ENCODE measurements around the gene EMCN. TPM values are rescaled to one million over a fixed set of nuclear protein-coding genes. Genes with fewer than 3 reads are reported as not detected.

EMCN gene
- polyA plus RNA-seq, 2 of the 4 experiments (the other 2 are of a cell fraction) = not detected

DNA sequence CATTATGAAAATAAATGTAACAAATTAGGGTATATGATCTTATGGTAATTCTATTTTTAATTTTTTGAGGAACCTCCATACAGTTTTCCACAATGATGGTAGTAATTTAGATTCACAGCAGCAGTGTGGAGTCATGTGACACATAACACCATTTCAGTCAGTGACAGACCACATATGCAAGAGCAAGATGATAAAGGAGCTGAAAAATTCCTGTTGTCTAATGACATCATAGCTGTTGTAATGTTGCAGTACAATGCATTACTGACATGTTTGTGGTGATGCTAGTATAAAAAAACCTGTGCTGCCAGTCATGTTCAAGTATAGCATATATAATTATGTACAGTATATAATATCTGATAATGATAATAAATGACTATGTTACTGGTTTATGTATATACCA lies 28.5 kb downstream of the EMCN start:
- Histone ChIP-seq H3K9me3 (no peaks in the 10 kb centered on the region), H3K4me3 (no peak overlapping the region), H3K4me1 (peaks cover 3% of the 10 kb centered on the region; the same call in 1 of the 3 replicates), H3K4me2 (no peak overlapping the region), H3K27ac (no peak overlapping the region)
- ChIA-PET CTCF (interaction anchor here (0.7 kb wide), 1 partner anchor 64 kb away, joined by 3 read pairs; no protein-coding TSS in a partner anchor), POLR2A (no interaction called here)
- TF ChIP-seq CEBPB (IDR thresholded peaks at IDR 0.05) = no peak
- TF ChIP-seq, protein P1, sequence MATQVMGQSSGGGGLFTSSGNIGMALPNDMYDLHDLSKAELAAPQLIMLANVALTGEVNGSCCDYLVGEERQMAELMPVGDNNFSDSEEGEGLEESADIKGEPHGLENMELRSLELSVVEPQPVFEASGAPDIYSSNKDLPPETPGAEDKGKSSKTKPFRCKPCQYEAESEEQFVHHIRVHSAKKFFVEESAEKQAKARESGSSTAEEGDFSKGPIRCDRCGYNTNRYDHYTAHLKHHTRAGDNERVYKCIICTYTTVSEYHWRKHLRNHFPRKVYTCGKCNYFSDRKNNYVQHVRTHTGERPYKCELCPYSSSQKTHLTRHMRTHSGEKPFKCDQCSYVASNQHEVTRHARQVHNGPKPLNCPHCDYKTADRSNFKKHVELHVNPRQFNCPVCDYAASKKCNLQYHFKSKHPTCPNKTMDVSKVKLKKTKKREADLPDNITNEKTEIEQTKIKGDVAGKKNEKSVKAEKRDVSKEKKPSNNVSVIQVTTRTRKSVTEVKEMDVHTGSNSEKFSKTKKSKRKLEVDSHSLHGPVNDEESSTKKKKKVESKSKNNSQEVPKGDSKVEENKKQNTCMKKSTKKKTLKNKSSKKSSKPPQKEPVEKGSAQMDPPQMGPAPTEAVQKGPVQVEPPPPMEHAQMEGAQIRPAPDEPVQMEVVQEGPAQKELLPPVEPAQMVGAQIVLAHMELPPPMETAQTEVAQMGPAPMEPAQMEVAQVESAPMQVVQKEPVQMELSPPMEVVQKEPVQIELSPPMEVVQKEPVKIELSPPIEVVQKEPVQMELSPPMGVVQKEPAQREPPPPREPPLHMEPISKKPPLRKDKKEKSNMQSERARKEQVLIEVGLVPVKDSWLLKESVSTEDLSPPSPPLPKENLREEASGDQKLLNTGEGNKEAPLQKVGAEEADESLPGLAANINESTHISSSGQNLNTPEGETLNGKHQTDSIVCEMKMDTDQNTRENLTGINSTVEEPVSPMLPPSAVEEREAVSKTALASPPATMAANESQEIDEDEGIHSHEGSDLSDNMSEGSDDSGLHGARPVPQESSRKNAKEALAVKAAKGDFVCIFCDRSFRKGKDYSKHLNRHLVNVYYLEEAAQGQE (IDR thresholded peaks at IDR 0.05) = no peak
- no peak for TF ChIP-seq ZFP36 (IDR thresholded peaks at IDR 0.05; ENCODE audit: borderline replicate concordance, partially characterized antibody)
- no peak for TF ChIP-seq CBX8 (IDR thresholded peaks at IDR 0.05)
- TF ChIP-seq TFCP2L1 (CRISPR knock-in tag; IDR thresholded peaks at IDR 0.05) = no peak
- TF ChIP-seq, protein P2, sequence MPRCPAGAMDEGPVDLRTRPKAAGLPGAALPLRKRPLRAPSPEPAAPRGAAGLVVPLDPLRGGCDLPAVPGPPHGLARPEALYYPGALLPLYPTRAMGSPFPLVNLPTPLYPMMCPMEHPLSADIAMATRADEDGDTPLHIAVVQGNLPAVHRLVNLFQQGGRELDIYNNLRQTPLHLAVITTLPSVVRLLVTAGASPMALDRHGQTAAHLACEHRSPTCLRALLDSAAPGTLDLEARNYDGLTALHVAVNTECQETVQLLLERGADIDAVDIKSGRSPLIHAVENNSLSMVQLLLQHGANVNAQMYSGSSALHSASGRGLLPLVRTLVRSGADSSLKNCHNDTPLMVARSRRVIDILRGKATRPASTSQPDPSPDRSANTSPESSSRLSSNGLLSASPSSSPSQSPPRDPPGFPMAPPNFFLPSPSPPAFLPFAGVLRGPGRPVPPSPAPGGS (IDR thresholded peaks at IDR 0.05) = no peak
- TF ChIP-seq, protein P3, sequence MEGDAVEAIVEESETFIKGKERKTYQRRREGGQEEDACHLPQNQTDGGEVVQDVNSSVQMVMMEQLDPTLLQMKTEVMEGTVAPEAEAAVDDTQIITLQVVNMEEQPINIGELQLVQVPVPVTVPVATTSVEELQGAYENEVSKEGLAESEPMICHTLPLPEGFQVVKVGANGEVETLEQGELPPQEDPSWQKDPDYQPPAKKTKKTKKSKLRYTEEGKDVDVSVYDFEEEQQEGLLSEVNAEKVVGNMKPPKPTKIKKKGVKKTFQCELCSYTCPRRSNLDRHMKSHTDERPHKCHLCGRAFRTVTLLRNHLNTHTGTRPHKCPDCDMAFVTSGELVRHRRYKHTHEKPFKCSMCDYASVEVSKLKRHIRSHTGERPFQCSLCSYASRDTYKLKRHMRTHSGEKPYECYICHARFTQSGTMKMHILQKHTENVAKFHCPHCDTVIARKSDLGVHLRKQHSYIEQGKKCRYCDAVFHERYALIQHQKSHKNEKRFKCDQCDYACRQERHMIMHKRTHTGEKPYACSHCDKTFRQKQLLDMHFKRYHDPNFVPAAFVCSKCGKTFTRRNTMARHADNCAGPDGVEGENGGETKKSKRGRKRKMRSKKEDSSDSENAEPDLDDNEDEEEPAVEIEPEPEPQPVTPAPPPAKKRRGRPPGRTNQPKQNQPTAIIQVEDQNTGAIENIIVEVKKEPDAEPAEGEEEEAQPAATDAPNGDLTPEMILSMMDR (IDR thresholded peaks at IDR 0.05) = no peak
- TF ChIP-seq, protein P4, sequence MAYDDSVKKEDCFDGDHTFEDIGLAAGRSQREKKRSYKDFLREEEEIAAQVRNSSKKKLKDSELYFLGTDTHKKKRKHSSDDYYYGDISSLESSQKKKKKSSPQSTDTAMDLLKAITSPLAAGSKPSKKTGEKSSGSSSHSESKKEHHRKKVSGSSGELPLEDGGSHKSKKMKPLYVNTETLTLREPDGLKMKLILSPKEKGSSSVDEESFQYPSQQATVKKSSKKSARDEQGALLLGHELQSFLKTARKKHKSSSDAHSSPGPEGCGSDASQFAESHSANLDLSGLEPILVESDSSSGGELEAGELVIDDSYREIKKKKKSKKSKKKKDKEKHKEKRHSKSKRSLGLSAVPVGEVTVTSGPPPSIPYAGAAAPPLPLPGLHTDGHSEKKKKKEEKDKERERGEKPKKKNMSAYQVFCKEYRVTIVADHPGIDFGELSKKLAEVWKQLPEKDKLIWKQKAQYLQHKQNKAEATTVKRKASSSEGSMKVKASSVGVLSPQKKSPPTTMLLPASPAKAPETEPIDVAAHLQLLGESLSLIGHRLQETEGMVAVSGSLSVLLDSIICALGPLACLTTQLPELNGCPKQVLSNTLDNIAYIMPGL (CRISPR knock-in tag; IDR thresholded peaks at IDR 0.05; ENCODE audit: borderline replicate concordance) = no peak
- TF ChIP-seq ZSCAN20 (CRISPR knock-in tag; IDR thresholded peaks at IDR 0.05) = no peak
- TF ChIP-seq, protein P5, sequence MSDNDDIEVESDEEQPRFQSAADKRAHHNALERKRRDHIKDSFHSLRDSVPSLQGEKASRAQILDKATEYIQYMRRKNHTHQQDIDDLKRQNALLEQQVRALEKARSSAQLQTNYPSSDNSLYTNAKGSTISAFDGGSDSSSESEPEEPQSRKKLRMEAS (IDR thresholded peaks at IDR 0.05) = no peak
- no peak for TF ChIP-seq FOSB (CRISPR knock-in tag; IDR thresholded peaks at IDR 0.05)
- FAIRE-seq (no peak), ATAC-seq (no peak), DNase-seq (ENCODE audit: low read depth in 1 of 2, low spot score in 1 of 2) (no peak)

DNA sequence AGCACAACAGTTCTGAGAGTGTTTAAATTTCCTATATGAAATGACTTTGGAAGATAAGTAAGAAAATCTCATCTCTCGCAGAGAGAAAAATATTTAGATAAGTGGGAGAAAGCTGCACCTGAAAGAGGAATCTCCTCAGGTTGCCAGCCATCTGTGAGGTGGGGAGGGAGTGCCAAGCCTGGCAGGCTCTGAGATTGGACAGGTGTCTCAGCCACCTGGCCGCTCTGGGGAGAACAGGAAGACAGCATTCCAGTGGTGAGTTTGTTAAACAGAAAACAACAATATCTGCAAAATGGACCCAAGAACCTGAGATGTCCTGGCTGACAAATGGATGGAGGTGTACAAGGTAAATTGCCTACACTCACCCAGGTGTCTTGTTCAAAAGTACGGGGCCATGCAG lies 31.3 kb downstream of the EMCN start:
- H3K27ac ChIP-seq = no peak overlapping the region
- H3K9me3 ChIP-seq = no peaks in the 10 kb centered on the region
- 65% methylated on average over 3 of the region's 3 CpGs for WGBS (ENCODE audit: missing lambda C conversion rate)
- H3K4me3 ChIP-seq = no peak overlapping the region
- ChIA-PET POLR2A (no interaction called here), CTCF (no interaction called here)
- no peak for FAIRE-seq
- no peaks in the 10 kb centered on the region for H3K4me1 ChIP-seq
- DNase-seq (ENCODE audit: low read depth in 1 of 2, low spot score in 1 of 2) = no peak
- ATAC-seq = no peak
- TF ChIP-seq CBX2 (IDR thresholded peaks at IDR 0.05; ENCODE audit: borderline replicate concordance, low read depth) (no peak), RCOR1 (IDR thresholded peaks at IDR 0.05; ENCODE audit: low read depth, low read length) (no peak)
- no peak overlapping the region for H3K4me2 ChIP-seq

DNA sequence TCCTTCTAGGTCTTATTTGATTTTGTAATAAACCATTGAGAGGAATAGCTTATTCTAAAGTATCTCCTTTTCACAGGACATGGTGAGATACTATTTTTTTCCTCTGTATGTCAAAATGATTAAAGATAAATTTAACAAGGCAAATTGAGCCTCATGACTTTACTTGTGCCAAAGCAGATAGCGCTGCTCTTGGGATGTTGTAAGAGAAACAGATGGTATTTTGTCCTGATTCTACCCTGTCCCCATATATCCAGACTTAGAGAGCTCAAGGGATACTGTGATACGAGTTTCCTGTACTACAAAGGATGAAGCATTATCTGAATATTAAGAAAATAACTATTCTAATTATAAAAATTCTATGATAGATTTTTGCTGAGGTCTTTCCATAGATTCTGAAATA lies 34.0 kb downstream of the EMCN start:
- no peak overlapping the region for H3K4me3 ChIP-seq
- no peaks in the 10 kb centered on the region for H3K9me3 ChIP-seq
- POLR2A ChIA-PET = no interaction called here
- ATAC-seq (no peak), FAIRE-seq (no peak), DNase-seq (ENCODE audit: low read depth in 1 of 2, low spot score in 1 of 2) (no peak)
- 39% methylated on average over 2 of the region's 2 CpGs for WGBS (ENCODE audit: missing lambda C conversion rate)
- no peak overlapping the region for H3K4me2 ChIP-seq
- no peak overlapping the region for H3K27ac ChIP-seq
- CTCF ChIA-PET = no interaction called here
- H3K4me1 ChIP-seq = no peaks in the 10 kb centered on the region
- TF ChIP-seq RFX5 (IDR thresholded peaks at IDR 0.05) = no peak
- TF ChIP-seq, protein P6, sequence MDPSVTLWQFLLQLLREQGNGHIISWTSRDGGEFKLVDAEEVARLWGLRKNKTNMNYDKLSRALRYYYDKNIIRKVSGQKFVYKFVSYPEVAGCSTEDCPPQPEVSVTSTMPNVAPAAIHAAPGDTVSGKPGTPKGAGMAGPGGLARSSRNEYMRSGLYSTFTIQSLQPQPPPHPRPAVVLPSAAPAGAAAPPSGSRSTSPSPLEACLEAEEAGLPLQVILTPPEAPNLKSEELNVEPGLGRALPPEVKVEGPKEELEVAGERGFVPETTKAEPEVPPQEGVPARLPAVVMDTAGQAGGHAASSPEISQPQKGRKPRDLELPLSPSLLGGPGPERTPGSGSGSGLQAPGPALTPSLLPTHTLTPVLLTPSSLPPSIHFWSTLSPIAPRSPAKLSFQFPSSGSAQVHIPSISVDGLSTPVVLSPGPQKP (IDR thresholded peaks at IDR 0.05; ENCODE audit: low read depth, low read length) = no peak
- TF ChIP-seq, protein P7, sequence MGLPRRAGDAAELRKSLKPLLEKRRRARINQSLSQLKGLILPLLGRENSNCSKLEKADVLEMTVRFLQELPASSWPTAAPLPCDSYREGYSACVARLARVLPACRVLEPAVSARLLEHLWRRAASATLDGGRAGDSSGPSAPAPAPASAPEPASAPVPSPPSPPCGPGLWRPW (IDR thresholded peaks at IDR 0.05) = no peak
- TF ChIP-seq RNF2 (IDR thresholded peaks at IDR 0.05; ENCODE audit: borderline replicate concordance, low read depth) = no peak
- no peak for TF ChIP-seq ZSCAN20 (CRISPR knock-in tag; IDR thresholded peaks at IDR 0.05)
- TF ChIP-seq ZFP36 (IDR thresholded peaks at IDR 0.05; ENCODE audit: borderline replicate concordance, partially characterized antibody) = no peak
- no peak for TF ChIP-seq ESRRA (IDR thresholded peaks at IDR 0.05; ENCODE audit: borderline replicate concordance, low read length)
- TF ChIP-seq, protein P8, sequence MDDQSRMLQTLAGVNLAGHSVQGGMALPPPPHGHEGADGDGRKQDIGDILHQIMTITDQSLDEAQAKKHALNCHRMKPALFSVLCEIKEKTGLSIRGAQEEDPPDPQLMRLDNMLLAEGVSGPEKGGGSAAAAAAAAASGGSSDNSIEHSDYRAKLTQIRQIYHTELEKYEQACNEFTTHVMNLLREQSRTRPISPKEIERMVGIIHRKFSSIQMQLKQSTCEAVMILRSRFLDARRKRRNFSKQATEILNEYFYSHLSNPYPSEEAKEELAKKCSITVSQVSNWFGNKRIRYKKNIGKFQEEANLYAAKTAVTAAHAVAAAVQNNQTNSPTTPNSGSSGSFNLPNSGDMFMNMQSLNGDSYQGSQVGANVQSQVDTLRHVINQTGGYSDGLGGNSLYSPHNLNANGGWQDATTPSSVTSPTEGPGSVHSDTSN (IDR thresholded peaks at IDR 0.05) = no peak
- TF ChIP-seq JUNB (IDR thresholded peaks at IDR 0.05) = no peak
- no peak for TF ChIP-seq RAD21 (conservative IDR thresholded peaks at IDR 0.05 in 1 of 2, IDR thresholded peaks at IDR 0.05 in 1 of 2)
- TF ChIP-seq CHD2 (IDR thresholded peaks at IDR 0.05; ENCODE audit: low read length, partially characterized antibody) = no peak

Measured in A549 (cell line).